Endothelial cell of umbilical vein (primary cell): Measurements from ENCODE around the gene IL36RN. TPM values are rescaled to one million over a fixed set of nuclear protein-coding genes. Genes with fewer than 3 reads are reported as not detected.

Source experiments
- BruUV-seq: library from RNA; stranded (reverse); fragments of 400-500 nt; replicated peaks from 2 replicates; lab custom pipeline; 2021; lab: Mats Ljungman, UMichigan
- CTCF ChIA-PET: fragments of 300-600, 350-600 bp; sonication (Branson Sonifier 250); formaldehyde crosslinking; loops from one replicate; lab custom pipeline; 2021; ENCODE audit warnings: antibody characterized with exemption, inconsistent platforms; lab: Charles Lee
- POLR2A ChIA-PET: fragments of 300-600, 350-600 bp; sonication (Branson Sonifier 250); formaldehyde crosslinking; loops from one replicate; lab custom pipeline; 2021; ENCODE audit warnings: antibody characterized with exemption, inconsistent platforms; lab: Charles Lee
- DNase-seq: peaks from one replicate; pipeline ENCODE4 v3.0.0-alpha.2; 2011; ENCODE audit warnings: low read depth, low spot score
- FAIRE-seq: peaks from 2 replicates; lab custom pipeline; 2011; peaks lifted over from hg19 to GRCh38; lab: Jason Lieb, UNC
- H2AFZ ChIP-seq: 2 replicates; pipeline ENCODE4 v1.6.0; 2012; ENCODE audit warnings: low read depth, low read length, control low read depth, inconsistent platforms
- H3K27ac ChIP-seq: 2 replicates; pipeline ENCODE4 v1.5.1; 2011; ENCODE audit warnings: low read depth, mild to moderate bottlenecking, control low read depth, low read length, moderate library complexity; ENCODE audit not compliant: insufficient read depth
- H3K27me3 ChIP-seq, 2 experiments: 2 replicates each; pipeline versions ENCODE4 v1.6.0 to v1.6.1; 2011; ENCODE audit warnings: low read length in 2 of 2, mixed read lengths in 1 of 2; ENCODE audit not compliant: control insufficient read depth in 2 of 2, insufficient read depth in 2 of 2
- H3K36me3 ChIP-seq, 2 experiments: 2 replicates in 1 of 2; 3 replicates in 1 of 2; pipeline ENCODE4 v1.5.1; 2011; ENCODE audit warnings: low read length in 2 of 2, mild to moderate bottlenecking in 1 of 2, moderate library complexity in 1 of 2; ENCODE audit not compliant: control insufficient read depth in 2 of 2, insufficient read depth in 2 of 2; ENCODE audit errors: extremely low read depth in 1 of 2
- H3K4me1 ChIP-seq: 3 replicates; pipeline ENCODE4 v1.5.1; 2011; ENCODE audit warnings: mild to moderate bottlenecking, low read length; ENCODE audit not compliant: control insufficient read depth, insufficient read depth; ENCODE audit errors: extremely low read depth
- H3K4me2 ChIP-seq: 2 replicates; pipeline ENCODE4 v1.6.1; 2011; ENCODE audit warnings: low read length, control low read depth, mixed read lengths; ENCODE audit not compliant: insufficient read depth
- H3K4me3 ChIP-seq, 3 experiments: fragments of 200-600 bp in 1 of 3; sonication (generic), shearing (Covaris generic) in 1 of 3; replicated peaks in 1 of 3; 2 replicates each; pipeline ENCODE4 v1.5.1; 2011 to 2016; ENCODE audit warnings: control low read depth in 3 of 3, low read length in 3 of 3, mild to moderate bottlenecking in 2 of 3, inconsistent platforms in 1 of 3, low read depth in 1 of 3, moderate library complexity in 1 of 3; ENCODE audit not compliant: insufficient read depth in 1 of 3
- H3K79me2 ChIP-seq: 2 replicates; pipeline ENCODE4 v1.6.0; 2012; ENCODE audit warnings: low read length, inconsistent platforms; ENCODE audit not compliant: control insufficient read depth, insufficient read depth
- H3K9ac ChIP-seq: replicated peaks from 2 replicates; pipeline ENCODE3; 2011; ENCODE audit warnings: low read length, control low read depth; ENCODE audit not compliant: insufficient read depth; ENCODE audit errors: extremely low read depth
- H3K9me1 ChIP-seq: replicated peaks from 3 replicates; pipeline ENCODE4 v1.6.0; 2011; ENCODE audit warnings: mild to moderate bottlenecking, low read length; ENCODE audit not compliant: control insufficient read depth, insufficient read depth; ENCODE audit errors: extremely low read depth
- H3K9me3 ChIP-seq: replicated peaks from 2 replicates; pipeline ENCODE4 v1.5.1; 2012; ENCODE audit warnings: low read length, inconsistent platforms; ENCODE audit not compliant: control insufficient read depth, insufficient read depth
- H4K20me1 ChIP-seq: replicated peaks from 2 replicates; pipeline ENCODE3; 2011; ENCODE audit warnings: mild to moderate bottlenecking, low read length; ENCODE audit not compliant: control insufficient read depth, insufficient read depth; ENCODE audit errors: extremely low read depth
- CTCF ChIP-seq, 2 donors: IDR thresholded peaks; 1 replicate in 1 of 2; 2 replicates in 1 of 2; pipeline ENCODE4 v1.5.1; 2011; ENCODE audit warnings: low read length in 2 of 2, mild to moderate bottlenecking in 2 of 2, moderate library complexity in 2 of 2, control low read depth in 1 of 2, inconsistent platforms in 1 of 2, low read depth in 1 of 2; ENCODE audit not compliant: insufficient read depth in 1 of 2; ENCODE audit errors: extremely low read depth in 1 of 2
- EZH2 ChIP-seq: IDR thresholded peaks from 2 replicates; pipeline ENCODE4 v1.6.1; 2012; ENCODE audit warnings: borderline replicate concordance, low read depth, mild to moderate bottlenecking, moderate library complexity, low read length, inconsistent platforms; ENCODE audit not compliant: severe bottlenecking
- FOS ChIP-seq: IDR thresholded peaks from 2 replicates; pipeline ENCODE4 v1.6.1; 2011; ENCODE audit warnings: mild to moderate bottlenecking, low read length, moderate library complexity, borderline replicate concordance; ENCODE audit not compliant: insufficient read depth
- GATA2 ChIP-seq: IDR thresholded peaks from 2 replicates; pipeline ENCODE4 v1.7.0; 2011; ENCODE audit warnings: low read depth, mild to moderate bottlenecking, moderate library complexity, mixed read lengths, low read length; ENCODE audit not compliant: insufficient read length, insufficient read depth
- JUN ChIP-seq: IDR thresholded peaks from 2 replicates; pipeline ENCODE4 v1.6.1; 2011; ENCODE audit warnings: borderline replicate concordance, low read depth; ENCODE audit not compliant: insufficient read length, insufficient read depth
- MAX ChIP-seq: IDR thresholded peaks from 2 replicates; pipeline ENCODE4 v1.6.1; 2011; ENCODE audit not compliant: insufficient read depth, insufficient read length
- MYC ChIP-seq: IDR thresholded peaks from one replicate; pipeline ENCODE4 v1.6.1; 2011; ENCODE audit warnings: mild to moderate bottlenecking, low read depth, low read length
- POLR2A ChIP-seq: IDR thresholded peaks from 2 replicates; pipeline ENCODE4 v1.6.1; 2012; ENCODE audit warnings: low read depth, mild to moderate bottlenecking, control low read depth, low read length
- POLR2AphosphoS5 ChIP-seq: IDR thresholded peaks from 2 replicates; pipeline ENCODE4 v1.6.1; 2012; ENCODE audit warnings: low read depth, mild to moderate bottlenecking, control low read depth, low read length, moderate library complexity; ENCODE audit not compliant: insufficient read depth
- dilution Hi-C: fragments of 300-500 bp; cut with MboI; formaldehyde crosslinking; loops from one replicate; pipeline ENCODE4 v1.15.0; 2019; ENCODE audit warnings: low sequenced_read_pairs; ENCODE audit not compliant: extremely low pct_ligation_motif_present
- intact Hi-C: fragments of 100-400 bp; cut with micrococcal nuclease; formaldehyde crosslinking; loops from one replicate; pipeline ENCODE4 v1.10.0; 2022
- polyA plus RNA-seq, 4 experiments: library from polyadenylated mRNA; depleted of rRNA in 3 of 4; stranded (reverse) in 3 of 4; unstranded in 1 of 4; fragments of >200 nt; gene quantifications; 2 replicates each; pipeline versions ENCODE4 v1.2.1 to v1.2.3, GENCODE V29; 2011 to 2012; ENCODE audit warnings: missing spikeins in 1 of 4
- total RNA-seq: library from RNA; stranded (reverse); gene quantifications from 2 replicates; pipeline ENCODE4 v1.2.3, GENCODE V29; 2021

Gene IL36RN
- total and polyA plus RNA-seq, 2 donors (not counting 3 experiments of a cell fraction or from before 2014, with no cell fraction given) = not detected

GRCh38 chr2:113027691-113028090 lies 31.3 kb upstream of the IL36RN start:
- H3K4me1 ChIP-seq = no peaks in the 10 kb centered on the region
- no peaks in the 10 kb centered on the region for H3K36me3 ChIP-seq
- no peak for TF ChIP-seq MYC
- TF ChIP-seq FOS = no peak
- no peak for TF ChIP-seq GATA2
- TF ChIP-seq POLR2A = no peak
- TF ChIP-seq CTCF (IDR thresholded peaks at IDR 0.05; ENCODE audit: extremely low read depth in 1 of 2, insufficient read depth in 1 of 2, low read depth in 1 of 2, low read length in 2 of 2) = no peak
- no peak for TF ChIP-seq JUN
- TF ChIP-seq MAX = no peak
- TF ChIP-seq POLR2AphosphoS5 = no peak
- no peak for TF ChIP-seq EZH2
- ChIA-PET CTCF (interaction anchor here (1.0 kb wide), 2 partner anchors 10 to 69 kb away, joined by 3 read pairs; no protein-coding TSS in a partner anchor), POLR2A (no interaction called here)
- intact Hi-C loops (no loop called here), dilution Hi-C loops (no loop called here)
- BruUV-seq = no TSS peak
- no peaks in the 10 kb centered on the region for H3K9me1 ChIP-seq
- H3K9ac ChIP-seq = no peak overlapping the region
- peaks cover 1 to 13% of the 10 kb centered on the region in 2 experiments for H3K27me3 ChIP-seq
- DNase-seq (no peak), FAIRE-seq (no peak)
- H3K4me2 ChIP-seq = no peak overlapping the region
- no peak overlapping the region for H3K4me3 ChIP-seq
- H2AFZ ChIP-seq = no peak overlapping the region
- no peaks in the 10 kb centered on the region for H3K79me2 ChIP-seq
- H3K27ac ChIP-seq = no peak overlapping the region
- H3K9me3 ChIP-seq = no peaks in the 10 kb centered on the region
- no peaks in the 10 kb centered on the region for H4K20me1 ChIP-seq
